AG09319 (cell line): Measurements from ENCODE around the gene PSMD2.

Experiments
- DNase-seq: peaks from one replicate; pipeline ENCODE4 v3.0.0-alpha.2; 2010; ENCODE audit warnings: low read depth; ENCODE audit errors: extremely low read depth
- CTCF ChIP-seq: IDR thresholded peaks from 2 replicates; pipeline ENCODE4 v1.5.1; 2011; ENCODE audit warnings: low read depth, mild to moderate bottlenecking, inconsistent platforms, low read length, moderate library complexity

PSMD2 gene

GRCh38 chr3:184321666-184322065 lies 22.6 kb downstream of the PSMD2 start:
- no peak for TF ChIP-seq CTCF
- DNase-seq: no peak

- TF ChIP-seq CTCF: no peak
- no peak for DNase-seq
These were observed 23.9 kb downstream of the PSMD2 start for GRCh38 chr3:184322731-184323487.

GRCh38 chr3:184323696-184324095 lies 24.7 kb downstream of the PSMD2 start:
- no peak for DNase-seq
- no peak for TF ChIP-seq CTCF

- no peak for DNase-seq
- TF ChIP-seq CTCF: no peak
These were observed 26.2 kb downstream of the PSMD2 start for GRCh38 chr3:184325269-184325668.

GRCh38 chr3:184325715-184326369 lies 26.8 kb downstream of the PSMD2 start:
- TF ChIP-seq CTCF: no peak
- DNase-seq: no peak

GRCh38 chr3:184327171-184327570 lies 28.1 kb downstream of the PSMD2 start:
- no peak for TF ChIP-seq CTCF
- no peak for DNase-seq

- no peak for DNase-seq
These were observed 29.5 kb downstream of the PSMD2 start for GRCh38 chr3:184328516-184328915.

More at GRCh38 chr3:184328516-184328915, 29.5 kb downstream of the PSMD2 start:
- TF ChIP-seq CTCF: no peak
